NCI-H226 (cell line): Measurements from ENCODE around the gene PARD3.
A peak's percentile ranks its signal among the peaks of the same experiment; 100 is the strongest.
"Not testable (repeated sequence)": the region's sequence is repeated elsewhere in the genome, so short reads cannot be mapped to it uniquely, and the experiment has no call there.

ENCODE experiments used
- DNase-seq: peaks from one replicate; pipeline ENCODE4 v3.0.0-alpha.2; 2015

PARD3 gene

DNA sequence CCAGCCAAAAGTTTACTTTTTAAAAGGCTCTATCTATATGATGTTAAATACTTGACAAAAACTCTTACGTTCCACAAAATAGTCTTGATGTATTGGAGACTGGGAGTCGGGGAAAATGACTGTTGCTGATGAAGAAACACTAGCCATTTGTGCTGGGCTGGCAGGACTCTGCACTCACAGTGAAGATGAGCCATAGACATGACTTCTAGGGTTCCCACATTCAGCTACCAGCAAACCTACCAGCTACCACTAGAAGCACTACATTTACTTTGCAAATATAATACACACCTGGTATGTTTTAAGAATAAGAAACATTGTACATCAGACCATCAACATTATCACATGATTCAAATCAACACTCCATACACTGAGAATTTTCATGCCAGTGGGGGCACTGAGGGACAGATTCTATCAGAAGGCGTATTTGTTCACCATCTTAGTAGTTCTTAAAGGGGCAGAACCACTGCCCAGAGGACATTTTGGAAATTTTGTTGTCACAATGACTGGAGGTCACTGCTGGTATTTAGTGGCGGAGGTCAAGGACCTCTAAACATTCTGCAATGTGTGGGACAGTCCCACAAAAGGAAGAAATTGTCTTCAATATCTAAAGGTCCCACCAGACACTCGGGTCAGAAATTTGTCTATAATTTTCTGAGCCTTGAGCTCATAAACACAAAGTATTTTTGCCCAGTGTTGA is 52.3 kb downstream of the PARD3 start:
- DNase-seq: no peak

DNA sequence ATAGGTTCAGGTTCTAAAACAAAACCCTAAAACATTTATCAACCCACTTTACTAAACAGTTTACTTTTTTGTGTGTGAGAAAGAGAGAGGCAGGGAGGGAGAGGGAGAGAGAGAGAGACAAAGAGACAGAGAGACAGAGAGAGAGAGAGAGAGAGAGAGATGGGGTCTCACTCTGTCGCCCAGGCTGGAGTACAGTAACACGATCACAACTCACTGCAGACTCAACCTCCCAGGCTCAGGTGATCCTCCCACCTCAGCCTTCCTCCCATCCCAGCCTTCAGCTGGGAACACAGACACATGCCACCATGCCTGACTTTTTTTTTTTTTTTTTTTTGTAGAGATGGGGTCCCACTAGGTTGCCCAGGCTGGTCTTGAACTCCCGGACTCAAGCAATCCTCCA is 52.9 kb downstream of the PARD3 start:
- no peak for DNase-seq

DNA sequence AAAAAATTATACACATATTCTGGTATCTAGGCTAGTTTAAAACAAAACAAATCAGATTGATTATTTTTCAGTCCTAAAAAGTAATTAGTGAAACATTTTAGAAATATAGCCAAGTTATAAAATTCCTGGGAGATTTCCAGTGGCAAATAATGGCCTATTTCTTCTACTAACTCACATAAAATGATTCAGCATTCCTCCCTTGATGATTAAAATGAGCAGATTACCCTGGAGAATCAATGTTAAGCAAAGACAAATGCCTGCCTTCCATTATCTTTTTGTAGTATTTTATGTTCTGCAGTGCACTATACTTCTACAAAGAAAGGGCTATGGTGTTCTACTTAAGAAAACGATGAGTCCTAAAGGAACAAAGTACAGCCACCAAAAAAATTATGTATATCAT is 53.6 kb downstream of the PARD3 start:
- no peak for DNase-seq

DNA sequence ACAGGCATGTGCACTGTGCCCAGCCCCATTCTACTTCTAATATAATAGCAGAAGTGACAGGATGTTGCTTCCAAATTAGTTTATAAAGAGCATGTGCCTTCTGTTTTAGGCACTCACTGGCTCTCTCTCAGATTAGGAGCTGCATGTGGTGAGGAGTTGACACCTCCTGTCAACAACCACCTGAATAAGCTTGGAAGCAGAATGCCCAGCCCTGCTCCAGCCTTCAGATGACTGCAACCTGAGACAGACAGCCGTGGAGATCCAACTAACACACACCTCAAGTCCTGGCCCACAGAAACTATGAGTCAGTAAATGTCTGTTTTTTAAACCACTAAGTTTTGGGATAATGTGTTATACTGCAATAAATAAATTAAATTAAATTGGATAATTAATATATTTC is 54.5 kb downstream of the PARD3 start:
- DNase-seq: peak; percentile 20

DNA sequence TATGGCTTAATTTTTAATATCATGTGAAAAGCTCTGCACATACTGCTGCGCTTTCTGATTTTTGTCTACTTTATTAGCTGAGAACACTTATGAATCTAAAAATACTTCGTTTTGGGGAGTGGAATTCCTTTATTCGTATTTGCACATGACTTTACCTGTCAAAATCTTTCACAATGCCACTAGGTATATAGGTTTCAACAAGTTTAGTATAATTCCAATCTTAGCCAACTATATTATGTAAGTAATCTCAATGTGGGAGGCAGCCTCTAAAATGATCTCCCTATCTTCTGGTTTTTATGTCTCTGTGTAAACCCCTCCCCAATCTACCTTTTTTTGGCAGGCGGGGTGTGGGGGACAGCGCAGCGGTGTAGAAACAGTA is 55.3 kb downstream of the PARD3 start:
- DNase-seq: no peak

DNA sequence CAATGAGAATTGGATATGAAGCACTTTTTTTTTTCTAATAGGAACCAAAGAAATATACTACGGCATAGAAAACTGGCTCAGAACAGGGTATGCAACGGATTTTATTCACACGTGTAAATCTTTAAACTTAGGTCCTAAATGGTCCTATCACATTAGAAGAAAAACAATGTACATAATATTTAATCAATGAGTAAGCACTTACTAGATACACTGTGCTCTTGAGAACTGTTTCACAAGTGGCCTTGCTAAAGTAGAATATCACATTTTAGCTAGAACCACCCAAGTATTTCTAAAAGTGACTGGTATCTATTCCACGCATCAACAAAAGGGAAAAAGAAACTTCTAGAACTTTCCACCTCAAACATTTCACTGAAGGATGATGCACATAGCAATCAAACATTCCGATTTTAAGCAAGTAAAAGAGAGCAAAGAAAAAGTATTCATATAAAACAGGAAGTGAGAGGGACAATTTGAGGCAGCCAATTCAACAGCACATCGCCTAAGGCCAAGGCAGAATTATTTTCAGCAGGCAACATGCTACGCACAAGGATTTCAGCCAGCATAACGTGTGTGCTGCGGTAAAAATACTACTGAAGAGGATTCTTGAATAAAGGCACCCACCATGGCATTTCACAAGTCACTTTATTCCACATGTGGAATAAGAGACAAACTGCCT is 55.8 kb downstream of the PARD3 start:
- no peak for DNase-seq

DNA sequence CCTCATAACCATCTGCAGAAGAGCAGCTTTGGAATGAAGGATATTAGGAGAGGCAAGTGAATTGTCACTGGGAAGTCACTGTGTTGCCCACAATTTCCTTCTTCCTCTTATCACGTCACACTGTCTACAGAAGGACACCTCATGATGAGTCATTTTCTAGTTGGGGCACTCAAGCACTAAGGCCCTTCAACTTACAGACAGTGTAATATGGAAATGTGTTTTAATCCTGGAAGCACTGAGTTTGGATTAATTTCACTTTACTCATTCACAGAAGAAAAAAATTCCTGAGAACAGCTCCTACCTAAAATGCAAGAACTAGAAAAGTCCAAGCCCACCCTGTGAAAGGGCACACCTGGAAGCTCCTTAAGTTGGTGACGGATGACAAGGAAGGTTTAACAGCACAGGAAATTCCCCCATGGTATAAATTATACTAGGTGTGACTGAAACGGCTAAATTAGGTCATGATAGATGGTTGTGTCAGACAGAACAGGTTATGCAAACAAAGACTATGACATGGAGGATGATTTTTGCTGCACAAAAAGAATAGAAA is 56.6 kb downstream of the PARD3 start:
- DNase-seq: peak; percentile 56

DNA sequence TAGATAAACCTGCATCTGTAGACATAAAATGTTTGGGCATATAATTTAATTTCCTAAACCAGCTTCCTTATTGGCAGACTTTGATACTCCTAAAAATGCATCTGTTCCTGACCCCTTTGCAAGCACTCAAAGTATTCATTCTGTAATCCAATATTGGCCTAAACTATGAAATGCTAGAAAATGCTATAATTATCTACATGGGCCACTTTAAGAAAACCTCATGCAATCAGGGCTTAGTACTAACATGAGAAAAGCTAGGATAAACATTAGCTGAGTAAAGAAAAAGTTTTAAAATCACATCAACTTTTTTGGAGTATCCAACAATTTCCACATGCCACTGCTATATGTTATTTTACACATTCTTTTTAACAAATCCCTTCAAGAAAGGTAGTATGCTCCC is 57.2 kb downstream of the PARD3 start:
- no peak for DNase-seq

DNA sequence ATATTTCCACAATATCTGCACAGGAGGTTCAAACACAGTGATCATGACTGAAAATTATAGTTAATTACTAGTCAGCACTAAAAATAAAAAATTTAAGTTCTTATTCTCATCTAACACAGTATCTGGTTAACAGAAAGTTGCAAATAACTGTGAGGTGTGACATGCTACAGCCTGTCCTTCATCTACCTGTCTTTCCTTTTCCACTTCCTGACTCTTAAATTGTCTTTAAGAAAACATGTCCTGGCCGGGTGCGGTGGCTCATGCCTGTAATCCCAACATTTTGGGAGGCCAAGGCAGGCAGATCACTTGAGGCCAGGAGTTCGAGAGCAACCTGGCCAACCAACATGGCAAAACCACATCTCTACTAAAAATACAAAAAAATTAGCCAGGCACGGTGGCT is 57.9 kb downstream of the PARD3 start:
- DNase-seq: not testable (repeated sequence)

DNA sequence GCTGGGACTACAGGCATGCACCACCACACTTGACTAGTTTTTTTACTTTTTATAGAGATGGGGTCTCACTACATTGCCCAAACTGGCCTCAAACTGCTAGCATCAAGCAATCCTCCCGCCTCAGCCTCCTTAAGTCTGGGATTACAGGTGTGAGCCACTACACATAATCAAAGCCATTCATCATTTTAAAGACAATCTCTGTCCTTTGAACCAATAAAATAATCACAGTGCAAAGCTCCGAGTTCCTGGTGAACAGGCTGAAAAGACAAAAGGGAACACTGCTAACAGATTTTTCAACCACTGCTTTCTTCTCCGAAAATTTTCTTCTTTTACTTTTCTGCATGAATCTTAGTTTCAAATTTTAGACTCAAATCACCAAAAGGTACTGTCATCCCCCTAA is 58.5 kb downstream of the PARD3 start:
- DNase-seq: no peak

DNA sequence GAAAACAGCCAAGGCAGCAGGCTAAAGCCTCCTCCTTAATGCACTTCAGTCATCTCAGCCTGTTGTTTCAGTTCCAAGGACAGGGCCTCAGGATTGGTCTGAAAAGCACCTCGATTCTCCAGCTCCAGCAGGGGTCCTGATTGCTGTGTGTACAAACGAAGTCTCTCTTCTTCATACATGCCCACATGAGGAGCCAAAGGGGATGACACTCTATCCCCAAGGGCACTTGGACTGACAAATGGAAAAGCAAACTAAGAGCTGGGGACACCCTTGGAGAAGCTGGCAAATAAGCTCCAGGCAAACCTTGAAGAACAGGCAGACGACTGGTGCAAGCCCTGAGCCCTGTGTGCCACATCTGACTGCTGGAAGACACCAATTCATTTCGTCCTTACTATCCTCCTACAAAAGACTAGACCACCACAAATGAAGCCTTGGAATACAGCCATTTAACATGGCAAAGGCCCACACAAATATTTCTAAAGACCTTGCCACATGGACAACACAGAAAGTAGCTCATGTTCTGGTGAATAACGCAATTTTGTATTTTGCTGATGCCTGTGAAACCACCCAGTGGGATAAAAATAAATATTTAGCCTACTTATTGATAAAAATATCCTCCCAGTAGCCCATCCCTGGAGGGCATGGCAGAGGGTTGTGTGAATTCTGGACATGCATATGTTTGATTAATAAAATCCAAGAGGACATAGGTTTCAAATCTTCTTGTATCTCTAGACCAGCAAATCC is 61.9 kb downstream of the PARD3 start:
- DNase-seq: no peak

DNA sequence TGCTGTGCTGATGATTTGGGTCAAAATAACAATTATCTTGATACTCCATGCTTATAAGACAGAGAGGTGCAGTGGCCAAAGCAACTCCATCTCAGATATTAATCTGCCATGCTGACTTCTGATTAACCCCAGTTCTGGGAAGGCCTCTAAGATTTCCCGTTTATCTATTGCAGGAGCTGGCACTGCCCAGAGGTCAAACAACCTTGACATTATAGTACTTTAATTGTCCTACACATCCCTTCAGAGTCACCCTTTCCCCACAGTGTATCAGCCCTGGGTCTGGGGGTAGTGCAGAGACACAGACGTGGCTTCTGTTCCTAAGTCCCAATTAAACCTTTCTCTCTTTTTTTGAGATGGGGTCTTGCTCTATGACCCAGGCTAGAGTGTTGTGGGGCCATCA is 63.8 kb downstream of the PARD3 start:
- no peak for DNase-seq

DNA sequence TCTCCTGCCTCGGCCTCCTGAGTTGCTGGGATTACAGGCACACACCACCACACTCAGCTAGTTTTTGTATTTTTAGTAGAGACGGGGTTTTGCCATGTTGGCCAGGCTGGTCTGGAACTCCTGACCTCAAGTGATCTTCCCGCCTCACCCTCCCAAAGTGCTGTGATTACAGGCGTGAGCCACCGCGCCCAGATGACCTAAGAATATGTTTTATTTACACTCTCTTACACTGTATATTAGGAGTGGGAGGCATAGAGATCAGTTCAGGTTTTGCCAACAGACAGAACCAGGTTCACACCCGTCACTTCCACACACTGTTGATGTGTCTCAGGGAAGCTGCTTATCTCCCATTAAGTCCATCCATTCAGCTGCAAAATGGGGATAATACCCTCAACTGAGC is 64.3 kb downstream of the PARD3 start:
- not testable (repeated sequence) for DNase-seq

DNA sequence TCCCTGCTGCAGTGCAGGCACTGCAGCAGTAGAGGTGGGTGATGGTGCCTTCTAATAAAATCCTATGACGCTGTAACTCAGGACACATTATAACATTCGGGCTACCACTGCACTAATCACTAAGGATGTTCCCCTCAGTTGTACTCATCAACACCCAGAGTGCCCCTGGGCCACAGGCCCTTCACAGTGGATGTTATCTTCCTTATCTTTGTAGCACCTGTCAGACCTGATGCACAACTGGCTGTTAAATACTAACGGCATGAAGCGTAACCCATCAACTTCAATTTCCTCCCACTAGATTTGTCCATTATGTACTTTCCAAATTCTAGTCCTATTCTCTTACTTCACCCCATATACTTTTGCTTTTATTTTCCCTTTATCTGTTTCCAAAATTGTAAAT is 66.3 kb downstream of the PARD3 start:
- DNase-seq: no peak

DNA sequence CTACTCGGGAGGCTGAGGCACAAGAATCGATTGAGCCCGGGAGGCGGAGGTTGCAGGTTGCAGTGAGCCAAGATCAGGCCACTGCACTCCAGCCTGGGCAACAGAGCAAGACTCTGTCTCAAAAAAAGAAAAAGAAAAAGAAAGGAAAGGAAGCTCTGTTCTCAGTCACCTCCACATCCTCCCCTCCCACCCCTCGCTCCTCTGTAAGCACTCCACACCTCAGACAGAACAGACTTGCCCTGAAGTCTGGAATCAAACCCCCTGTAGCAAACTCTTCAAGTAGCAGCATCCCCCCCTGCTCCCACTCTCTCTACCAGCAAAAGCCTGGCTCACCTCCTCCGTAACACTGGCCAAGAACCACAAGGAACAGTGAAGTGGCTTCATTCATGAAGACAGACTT is 66.7 kb downstream of the PARD3 start:
- DNase-seq: no peak

DNA sequence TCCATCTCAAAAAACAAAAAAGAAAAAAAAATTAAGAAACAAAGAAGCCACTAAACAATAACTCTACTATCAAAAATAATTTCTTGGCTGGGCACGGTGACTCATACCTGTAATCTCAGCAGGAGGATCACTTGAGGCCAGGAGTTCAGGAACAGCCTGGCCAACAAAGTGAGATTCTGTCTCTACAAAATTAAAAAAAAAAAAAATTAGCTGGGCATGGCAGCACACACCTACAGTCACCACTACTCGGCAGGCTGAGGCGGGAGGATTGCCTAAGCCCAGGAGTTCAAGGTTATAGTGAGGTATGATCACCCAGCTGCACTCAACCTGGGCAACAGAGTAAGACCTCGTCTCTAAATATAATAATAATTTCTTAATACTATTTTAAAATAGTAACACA is 69.0 kb downstream of the PARD3 start:
- DNase-seq: peak; percentile 32

DNA sequence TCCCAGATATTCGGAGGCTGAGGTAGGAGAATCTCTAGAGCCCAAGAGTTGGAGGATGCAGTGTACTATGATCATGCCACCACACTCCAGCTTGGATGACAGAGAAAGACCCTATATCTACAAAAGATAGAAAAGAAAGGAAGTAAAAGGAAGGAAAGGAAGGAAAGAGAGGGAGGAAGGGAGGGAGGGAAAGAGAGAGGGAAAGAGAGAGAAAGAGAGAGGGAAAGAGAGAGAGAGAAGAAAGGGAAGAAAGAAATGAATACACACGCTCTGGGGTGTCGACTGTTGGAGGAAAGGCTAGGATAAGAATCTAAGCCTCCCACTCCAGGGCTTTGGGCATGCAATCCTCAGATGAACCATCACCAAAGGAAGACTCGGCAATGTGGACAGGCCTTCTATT is 69.9 kb downstream of the PARD3 start:
- DNase-seq: no peak

DNA sequence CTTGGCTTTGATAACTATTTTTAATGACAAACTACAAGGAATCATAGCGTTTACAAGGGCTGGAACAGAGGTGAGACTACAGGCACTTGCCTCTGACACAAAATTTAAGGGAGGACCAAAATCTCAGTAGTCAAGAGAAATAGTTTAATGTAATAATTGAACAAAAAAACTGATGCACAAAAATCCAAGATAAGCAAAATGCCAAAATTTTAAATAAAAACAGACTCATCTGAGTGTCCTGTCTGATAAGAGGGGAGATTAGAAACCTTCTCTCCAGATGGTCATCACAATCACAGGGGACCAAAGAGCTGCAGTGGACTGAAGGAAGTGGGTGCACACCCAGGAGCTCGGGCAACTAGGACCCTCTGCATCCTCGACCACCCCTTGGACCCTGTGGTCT is 70.5 kb downstream of the PARD3 start:
- no peak for DNase-seq

DNA sequence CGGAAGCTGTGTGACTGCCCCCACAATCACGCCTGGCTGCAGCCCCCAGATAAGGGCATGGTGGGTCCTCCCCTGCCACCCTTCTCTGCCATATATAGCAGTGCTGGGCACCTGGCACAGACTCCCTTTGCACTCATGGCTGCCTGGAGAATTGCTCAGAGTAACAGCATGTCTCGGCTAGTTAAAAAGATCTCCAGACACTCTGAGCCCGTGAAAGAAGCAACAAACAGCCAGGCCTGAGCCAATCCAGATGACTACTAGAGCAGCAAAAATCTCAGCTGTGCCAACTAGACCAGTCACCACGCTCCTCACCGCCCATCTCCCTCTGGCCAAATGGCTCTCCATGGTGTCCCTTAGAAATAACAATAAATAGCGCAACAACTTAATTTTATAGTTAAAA is 71.3 kb downstream of the PARD3 start:
- no peak for DNase-seq

DNA sequence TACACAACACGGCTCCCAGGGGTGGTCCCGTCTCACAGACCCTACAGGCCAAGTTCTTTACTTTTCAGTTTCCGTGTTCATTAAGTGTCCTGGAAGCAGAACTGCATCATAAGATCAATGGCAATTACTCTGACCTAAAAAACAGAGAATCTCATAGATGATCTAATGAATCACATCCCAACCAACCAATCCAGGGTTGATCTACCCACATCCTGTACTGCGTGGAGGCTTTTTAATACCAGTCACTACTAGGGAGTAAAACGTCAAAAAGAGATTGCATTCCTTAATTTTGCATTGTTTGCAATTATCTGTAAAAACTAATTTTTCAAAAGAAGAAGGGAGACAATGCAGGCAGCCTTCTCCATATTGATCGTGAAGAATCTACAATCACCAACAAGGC is 72.6 kb downstream of the PARD3 start:
- peak; percentile 43 for DNase-seq

DNA sequence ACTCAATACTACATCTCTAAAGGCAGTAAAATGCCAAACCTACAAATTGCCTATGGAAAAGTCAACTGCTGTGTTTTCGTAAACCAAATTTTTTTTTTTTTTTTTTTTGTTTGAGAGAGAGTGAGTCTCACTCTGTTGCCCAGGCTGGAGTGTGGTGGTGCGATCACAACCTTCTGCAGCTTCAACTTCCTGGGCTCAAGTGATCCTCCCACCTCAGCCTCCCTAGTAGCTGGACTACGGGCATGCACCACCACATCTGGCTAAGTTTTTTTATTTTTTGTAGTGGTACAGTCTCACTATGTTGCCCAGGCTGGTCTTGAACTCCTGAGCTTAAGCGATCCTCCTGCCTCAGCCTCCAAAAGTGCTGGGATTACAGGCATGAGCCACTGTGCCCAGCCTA is 74.0 kb downstream of the PARD3 start:
- not testable (repeated sequence) for DNase-seq

DNA sequence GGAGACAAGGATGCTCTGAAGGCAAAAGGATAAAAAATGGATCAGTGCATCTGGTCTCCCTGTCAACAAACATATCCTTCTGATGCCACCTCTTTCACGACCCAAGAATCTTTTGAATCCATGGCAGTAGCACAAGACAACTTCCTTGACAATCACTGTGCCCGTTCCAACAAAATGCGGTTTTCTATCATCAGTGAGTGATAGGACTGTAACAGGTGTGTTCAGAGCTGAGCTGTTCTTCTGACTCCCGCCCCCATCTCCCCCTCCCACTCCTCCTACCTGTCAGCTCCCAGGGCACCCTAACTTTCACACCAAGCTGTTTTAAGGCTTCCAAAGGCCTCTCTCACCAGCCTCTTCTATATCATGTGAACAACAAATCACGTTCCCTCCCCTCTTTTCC is 74.8 kb downstream of the PARD3 start:
- no peak for DNase-seq

DNA sequence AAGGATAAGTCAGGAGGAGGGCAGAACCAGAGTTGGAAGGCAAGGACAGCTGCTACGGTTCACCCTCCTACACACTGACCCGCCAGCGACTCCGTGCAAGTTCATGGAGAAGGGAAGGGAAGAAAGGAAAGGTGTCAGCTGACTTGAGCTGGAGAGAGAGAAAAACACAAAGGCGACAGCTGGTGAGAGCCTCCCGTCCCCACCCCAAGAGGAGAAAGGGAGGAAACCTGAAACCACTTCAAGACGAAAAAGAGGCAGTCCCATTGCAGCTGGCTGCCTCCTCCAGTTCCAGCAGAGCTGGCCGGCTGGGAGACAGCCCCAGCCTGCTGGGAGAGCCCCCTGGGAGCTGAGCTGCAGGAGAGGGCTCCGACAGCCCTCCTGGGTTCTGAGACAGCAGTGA is 75.2 kb downstream of the PARD3 start:
- DNase-seq: peak; percentile 71

DNA sequence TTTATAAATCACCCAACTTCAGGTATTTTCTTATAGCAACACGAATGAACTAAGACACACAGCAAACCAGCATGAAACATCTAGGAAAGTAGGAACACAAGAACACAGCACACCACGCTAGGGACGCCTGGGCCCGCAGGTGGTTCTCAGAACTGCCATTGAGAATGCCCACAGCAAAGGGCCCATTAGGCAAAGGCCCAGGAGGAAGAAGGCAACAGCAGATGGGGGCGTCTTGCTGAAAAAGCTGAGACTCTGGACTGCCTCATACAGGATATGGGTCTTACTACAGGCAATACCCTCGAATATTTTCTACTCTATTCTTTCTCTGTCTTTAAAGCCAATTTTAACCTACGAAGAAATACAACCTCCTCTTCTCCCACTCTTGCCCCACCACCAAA is 77.3 kb downstream of the PARD3 start:
- DNase-seq: no peak
